HEK293 (cell line): Measurements from ENCODE around the gene FAM78A.

Experiments used
- CTCF ChIA-PET: fragments of 350-600 bp; formaldehyde crosslinking; extraction: SDS; loops from one replicate; lab custom pipeline; 2021; ENCODE audit warnings: antibody characterized with exemption; lab: Yijun Ruan, JAX
- POLR2A ChIA-PET: fragments of 300-600 bp; formaldehyde crosslinking; extraction: SDS; loops from one replicate; lab custom pipeline; 2020; ENCODE audit warnings: antibody characterized with exemption, inconsistent platforms; lab: Yijun Ruan, JAX
- H3K27ac ChIP-seq: fragments of 200-500 bp; sonication (Bioruptor generic); 2 replicates; pipeline ENCODE4 v1.5.1; 2014; ENCODE audit warnings: low read depth, low read length, control low read depth, inconsistent platforms; ENCODE audit errors: extremely low read depth
- H3K36me3 ChIP-seq, 2 experiments: fragments of 200-500 bp in 1 of 2; sonication (Bioruptor generic) in 1 of 2; 1 replicate in 1 of 2; 2 replicates in 1 of 2; pipeline ENCODE4 v1.5.1; 2014 to 2017; ENCODE audit warnings: inconsistent platforms in 2 of 2, low read length in 2 of 2; ENCODE audit not compliant: control insufficient read depth in 2 of 2, insufficient read depth in 1 of 2
- H3K4me1 ChIP-seq: fragments of 200-500 bp; sonication (Bioruptor generic); 2 replicates; pipeline ENCODE4 v1.5.1; 2014; ENCODE audit warnings: mild to moderate bottlenecking, low read length, inconsistent platforms; ENCODE audit not compliant: control insufficient read depth, insufficient read depth
- H3K4me3 ChIP-seq: 2 replicates; pipeline ENCODE4 v1.5.1; 2011; ENCODE audit warnings: low read depth, mild to moderate bottlenecking, control low read depth, low read length, moderate library complexity
- H3K9me3 ChIP-seq: fragments of 200-500 bp; sonication (Bioruptor generic); 2 replicates; pipeline ENCODE4 v1.5.1; 2014; ENCODE audit warnings: low read depth, low read length, inconsistent platforms; ENCODE audit not compliant: control insufficient read depth, insufficient read depth
- HOXA7 ChIP-seq: sonication (generic); formaldehyde crosslinking; IDR thresholded peaks from 2 replicates; pipeline ENCODE4 v1.8.1; 2022; ENCODE audit warnings: missing genetic modification reagents, borderline replicate concordance
- MZF1 ChIP-seq: fragments of 450-650 bp; formaldehyde crosslinking; IDR thresholded peaks from 2 replicates; pipeline ENCODE4 v1.5.1; 2017; ENCODE audit warnings: missing biosample characterization, missing genetic modification characterization, borderline replicate concordance
- ZBTB49 ChIP-seq: fragments of 450-650 bp; formaldehyde crosslinking; IDR thresholded peaks from 2 replicates; pipeline ENCODE4 v1.5.1; 2016; ENCODE audit warnings: missing biosample characterization, missing genetic modification characterization, low read depth
- ZBTB8A ChIP-seq: fragments of 450-650 bp; formaldehyde crosslinking; IDR thresholded peaks from 2 replicates; pipeline ENCODE4 v1.5.1; 2016; ENCODE audit warnings: missing biosample characterization, missing genetic modification characterization
- ZNF138 ChIP-seq: fragments of 450-650 bp; formaldehyde crosslinking; IDR thresholded peaks from 2 replicates; pipeline ENCODE4 v1.5.1; 2016; ENCODE audit warnings: missing biosample characterization, missing genetic modification characterization, borderline replicate concordance
- ZNF148 ChIP-seq: fragments of 450-650 bp; formaldehyde crosslinking; IDR thresholded peaks from 2 replicates; pipeline ENCODE4 v1.5.0; 2017; ENCODE audit warnings: missing biosample characterization, missing genetic modification characterization, borderline replicate concordance
- ZNF175 ChIP-seq: fragments of 450-650 bp; formaldehyde crosslinking; IDR thresholded peaks from 2 replicates; pipeline ENCODE4 v1.5.1; 2016; ENCODE audit warnings: missing biosample characterization, missing genetic modification characterization
- ZNF248 ChIP-seq: fragments of 450-650 bp; formaldehyde crosslinking; IDR thresholded peaks from 2 replicates; pipeline ENCODE4 v1.5.1; 2017; ENCODE audit warnings: missing biosample characterization, missing genetic modification characterization
- ZNF362 ChIP-seq: fragments of 450-650 bp; formaldehyde crosslinking; IDR thresholded peaks from 2 replicates; pipeline ENCODE4 v1.5.1; 2016; ENCODE audit warnings: missing biosample characterization, missing genetic modification characterization
- ZNF398 ChIP-seq: fragments of 450-650 bp; formaldehyde crosslinking; IDR thresholded peaks from 2 replicates; pipeline ENCODE4 v1.5.1; 2017; ENCODE audit warnings: missing biosample characterization, missing genetic modification characterization
- ZNF488 ChIP-seq: fragments of 450-650 bp; formaldehyde crosslinking; IDR thresholded peaks from 2 replicates; pipeline ENCODE4 v1.5.1; 2016; ENCODE audit warnings: missing biosample characterization, missing genetic modification characterization
- ZNF530 ChIP-seq: fragments of 450-650 bp; formaldehyde crosslinking; IDR thresholded peaks from 2 replicates; pipeline ENCODE4 v1.5.1; 2016; ENCODE audit warnings: low read depth, missing biosample characterization, missing genetic modification characterization
- ZNF76 ChIP-seq: fragments of 450-650 bp; formaldehyde crosslinking; IDR thresholded peaks from 2 replicates; pipeline ENCODE4; 2016; ENCODE audit warnings: low read depth, missing biosample characterization, missing genetic modification characterization, borderline replicate concordance
- ZNF777 ChIP-seq: fragments of 450-650 bp; formaldehyde crosslinking; IDR thresholded peaks from 2 replicates; pipeline ENCODE4 v1.5.1; 2017; ENCODE audit warnings: missing biosample characterization, missing genetic modification characterization, borderline replicate concordance
- ZSCAN30 ChIP-seq: fragments of 450-650 bp; IDR thresholded peaks from 2 replicates; pipeline ENCODE4 v1.5.1; 2018; ENCODE audit warnings: missing biosample characterization, mild to moderate bottlenecking, missing genetic modification characterization, moderate library complexity
- ZXDB ChIP-seq: fragments of 450-650 bp; formaldehyde crosslinking; IDR thresholded peaks from 2 replicates; pipeline ENCODE4 v1.5.1; 2016; ENCODE audit warnings: missing biosample characterization, missing genetic modification characterization

The FAM78A gene

GRCh38 chr9:131296906-131297500 is 20.7 kb upstream of the FAM78A start (continued):
- TF ChIP-seq ZNF248 (tag by site-specific recombination) (no peak), ZNF76 (no peak), ZNF362 (tag by site-specific recombination) (no peak), ZNF398 (tag by site-specific recombination) (no peak), ZNF777 (no peak), ZNF175 (tag by site-specific recombination) (no peak), ZXDB (tag by site-specific recombination) (no peak), ZNF488 (tag by site-specific recombination) (no peak), ZBTB49 (no peak)

- ChIA-PET CTCF (interaction anchor here (0.6 to 1.5 kb wide), 4 partner anchors 9 to 40 kb away, joined by 3 to 6 read pairs (median 3); no protein-coding TSS in a partner anchor), POLR2A (interaction anchor here (0.6 kb wide), 1 partner anchor 30 kb away, joined by 3 read pairs; no protein-coding TSS in a partner anchor)
- no peak overlapping the region for H3K4me3 ChIP-seq
- H3K4me1 ChIP-seq = no peaks in the 10 kb centered on the region
- peaks cover 0 to 10% of the 10 kb centered on the region in 2 experiments; a peak in 1 of 3 replicates for H3K36me3 ChIP-seq
- no peaks in the 10 kb centered on the region for H3K9me3 ChIP-seq
- H3K27ac ChIP-seq = no peak overlapping the region
- TF ChIP-seq ZBTB49 = no peak
- no peak for TF ChIP-seq ZNF530 (tag by site-specific recombination)
- no peak for TF ChIP-seq HOXA7
- TF ChIP-seq ZNF148 = no peak
- no peak for TF ChIP-seq ZNF138 (tag by site-specific recombination)
- no peak for TF ChIP-seq MZF1 (tag by site-specific recombination)
- no peak for TF ChIP-seq ZSCAN30 (tag by site-specific recombination)
- no peak for TF ChIP-seq ZBTB8A (tag by site-specific recombination)
Measured at GRCh38 chr9:131296460-131296859, 20.1 kb upstream of the FAM78A start.
